Left lung (tissue), 10 donors: ENCODE data around the gene TMEM126B. TPM values are rescaled to one million over a fixed set of nuclear protein-coding genes. Genes with fewer than 3 reads are reported as not detected.
"Not testable (repeated sequence)": the region's sequence is repeated elsewhere in the genome, so short reads cannot be mapped to it uniquely, and the experiment has no call there.

ENCODE experiments used
- ATAC-seq: fragments of 200-7000 bp; cut with Tn5 transposase; one replicate; pipeline ENCODE4 v1.9.1; 2020; ENCODE audit warnings: moderate library complexity
- DNase-seq, 4 donors: peaks; one replicate each; pipeline ENCODE4 v3.0.0-alpha.2; 2013 to 2020
- H3K27ac ChIP-seq, 2 donors: fragments of 200-600 bp; sonication (generic) in 1 of 2; one replicate each; pipeline versions ENCODE4 v1.5.0 to v1.8.0; 2020 to 2021
- H3K27me3 ChIP-seq, 2 donors: fragments of 200-600 bp; sonication (generic) in 1 of 2; one replicate each; pipeline versions ENCODE4 v1.5.0 to v1.8.0; 2020 to 2021
- H3K36me3 ChIP-seq, 2 donors: fragments of 200-600 bp; sonication (generic) in 1 of 2; one replicate each; pipeline versions ENCODE4 v1.5.0 to v1.8.0; 2020 to 2021
- H3K4me1 ChIP-seq, 2 donors: fragments of 200-600 bp; one replicate each; pipeline ENCODE4 v1.8.0; 2021
- H3K4me3 ChIP-seq, 2 donors: fragments of 200-600 bp; sonication (generic) in 1 of 2; one replicate each; pipeline versions ENCODE4 v1.5.0 to v1.8.0; 2020 to 2021; ENCODE audit warnings: mild to moderate bottlenecking in 1 of 2
- H3K9me3 ChIP-seq, 2 donors: fragments of 200-600 bp; sonication (generic) in 1 of 2; one replicate each; pipeline versions ENCODE4 v1.5.0 to v1.8.0; 2020 to 2021
- CTCF ChIP-seq, 2 donors: fragments of 200-600 bp; sonication (generic) in 1 of 2; IDR thresholded peaks; one replicate each; pipeline versions ENCODE4 v1.5.0 to v1.8.0; 2021; ENCODE audit warnings: antibody characterized with exemption in 2 of 2
- intact Hi-C, 2 donors: fragments of 100-400 bp; cut with DNase I; formaldehyde crosslinking; loops; one replicate each; pipeline versions ENCODE4 v1.11.2 to v1.14.2; 2022
- polyA plus RNA-seq, 6 donors: library from polyadenylated mRNA; unstranded; fragments of 120-200 nt; gene quantifications; one replicate each; pipeline ENCODE4 v1.2.1, GENCODE V29; 2013; ENCODE audit not compliant: insufficient read length in 6 of 6
- total RNA-seq, 2 donors: library from RNA; stranded (reverse); fragmentation: NEBNext Ultra II Directional; extraction: Animal tissue kit (Norgen Biotek cat#: 25700); gene quantifications; one replicate each; pipeline ENCODE4 v1.2.1, GENCODE V29; 2021
- donor health status: DM: no; HTN: yes; CAD: no.
- donor health status: DM: no; HTN: no; CAD: no.

The TMEM126B gene
- total and polyA plus RNA-seq, 8 donors, result 50.8 to 61.3 (median 56.6) TPM

DNA sequence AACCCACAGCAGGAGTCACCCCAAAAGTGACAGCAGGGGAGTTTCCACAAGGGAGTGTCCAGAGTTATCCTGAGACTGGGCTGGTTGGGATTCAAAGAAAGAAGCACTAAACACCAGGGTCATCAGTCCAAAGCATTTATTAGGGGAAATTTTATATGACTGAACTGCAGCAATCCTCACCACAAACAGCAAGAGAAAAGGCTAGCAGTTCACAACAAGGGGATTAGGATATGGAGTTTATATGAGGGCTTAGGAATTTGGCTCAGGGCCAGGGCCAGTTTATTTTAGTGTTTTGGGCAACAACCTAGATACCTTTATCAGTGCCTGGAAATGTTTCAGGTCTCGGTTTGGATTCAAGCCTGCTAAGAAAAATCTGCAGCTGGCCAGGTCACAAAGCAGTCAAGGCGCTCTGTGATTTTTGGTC lies 14.8 kb downstream of the TMEM126B start:
- intact Hi-C loops, result no loop called here
- Histone ChIP-seq H3K4me1 (peaks cover 0 to 8% of the 10 kb centered on the region in 2 donors), H3K9me3 (no peaks in the 10 kb centered on the region), H3K36me3 (peaks cover 0 to 1% of the 10 kb centered on the region in 2 donors), H3K27ac (no peak overlapping the region), H3K4me3 (no peak overlapping the region), H3K27me3 (peaks cover 0 to 22% of the 10 kb centered on the region in 2 donors)
- DNase-seq, result no peak
- TF ChIP-seq CTCF (IDR thresholded peaks at IDR 0.05), result no peak
- no peak for ATAC-seq

GRCh38 chr11:85647078-85647477 lies 18.7 kb downstream of the TMEM126B start:
- TF ChIP-seq CTCF (IDR thresholded peaks at IDR 0.05), result no peak
- Histone ChIP-seq H3K4me3 (peak overlapping the region; percentile 45 to 65), H3K36me3 (peaks cover 0 to 7% of the 10 kb centered on the region in 2 donors), H3K27ac (peak overlapping the region; percentile 37 to 76), H3K4me1 (peaks cover 0 to 19% of the 10 kb centered on the region in 2 donors), H3K9me3 (no peaks in the 10 kb centered on the region), H3K27me3 (peaks cover 0 to 22% of the 10 kb centered on the region in 2 donors)
- DNase-seq, result no peak
- intact Hi-C loops, result no loop called here
- ATAC-seq, result peak; percentile 22

GRCh38 chr11:85647604-85648299 lies 19.4 kb downstream of the TMEM126B start, which contains the start of gene TMEM126A:
Gene TMEM126A (plus strand): TSS chr11:85647967. CDS start chr11:85650256, 2,289 bp downstream.
- H3K36me3 ChIP-seq, result peaks cover 0 to 7% of the 10 kb centered on the region in 2 donors
- no peak for TF ChIP-seq CTCF (IDR thresholded peaks at IDR 0.05)
- ATAC-seq (peak; percentile 100), DNase-seq (peak; percentile 82 to 98 (median 91))
- intact Hi-C loops, result no loop called here
- no peaks in the 10 kb centered on the region for H3K9me3 ChIP-seq
- peaks cover 0 to 22% of the 10 kb centered on the region in 2 donors for H3K27me3 ChIP-seq
- peak within 1 kb of the TSS; percentile 45 to 65 for H3K4me3 ChIP-seq
- H3K4me1 ChIP-seq, result peaks cover 0 to 19% of the 10 kb centered on the region in 2 donors
- peak within 1 kb of the TSS; percentile 37 to 76 for H3K27ac ChIP-seq

DNA sequence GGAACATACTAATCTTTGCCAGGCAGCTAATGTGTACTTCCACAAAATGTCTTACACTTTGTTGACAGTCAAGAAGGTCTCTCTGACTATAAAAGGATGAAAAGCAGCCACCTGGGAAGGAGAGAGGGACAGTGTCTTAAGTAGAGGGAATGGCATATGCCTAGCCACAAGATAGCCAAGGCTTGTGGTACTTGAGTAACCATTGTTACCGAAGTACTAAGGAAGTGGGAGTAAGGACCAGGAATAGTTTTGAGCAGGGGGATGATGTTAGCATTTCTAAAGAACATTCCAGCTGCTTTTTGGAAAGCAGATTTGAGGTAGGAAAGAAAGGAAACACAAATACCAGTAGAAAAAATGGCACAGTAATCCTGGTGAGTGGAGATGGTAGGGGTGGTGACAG lies 22.7 kb downstream of the TMEM126B start:
- intact Hi-C loops, result no loop called here
- no peak for ATAC-seq
- no peak overlapping the region for H3K4me3 ChIP-seq
- H3K9me3 ChIP-seq, result no peaks in the 10 kb centered on the region
- H3K27ac ChIP-seq, result no peak overlapping the region
- no peak for TF ChIP-seq CTCF (IDR thresholded peaks at IDR 0.05)
- H3K36me3 ChIP-seq, result peaks cover 0 to 33% of the 10 kb centered on the region in 2 donors
- DNase-seq, result no peak
- H3K4me1 ChIP-seq, result peaks cover 0 to 19% of the 10 kb centered on the region in 2 donors
- no peaks in the 10 kb centered on the region for H3K27me3 ChIP-seq

GRCh38 chr11:85652786-85653447 lies 24.5 kb downstream of the TMEM126B start:
- Histone ChIP-seq H3K27ac (no peak overlapping the region), H3K4me3 (no peak overlapping the region), H3K36me3 (peaks cover 0 to 47% of the 10 kb centered on the region in 2 donors), H3K9me3 (no peaks in the 10 kb centered on the region), H3K4me1 (peaks cover 0 to 16% of the 10 kb centered on the region in 2 donors), H3K27me3 (no peaks in the 10 kb centered on the region)
- TF ChIP-seq CTCF (IDR thresholded peaks at IDR 0.05), result no peak
- intact Hi-C loops, result no loop called here
- ATAC-seq (no peak), DNase-seq (no peak)

- H3K36me3 ChIP-seq, result peaks cover 0 to 58% of the 10 kb centered on the region in 2 donors
Measured at GRCh38 chr11:85654343-85654742, 25.9 kb downstream of the TMEM126B start.

More at GRCh38 chr11:85654343-85654742, 25.9 kb downstream of the TMEM126B start:
- peaks cover 0 to 18% of the 10 kb centered on the region in 2 donors for H3K4me1 ChIP-seq
- H3K27ac ChIP-seq, ATAC-seq, H3K9me3 ChIP-seq, intact Hi-C loops, H3K27me3 ChIP-seq, DNase-seq, H3K4me3 ChIP-seq: not testable (repeated sequence)
